ENCODE data around the gene UTP15. TPM values are rescaled to one million over a fixed set of nuclear protein-coding genes. Genes with fewer than 3 reads are reported as not detected.

The UTP15 gene
- total RNA-seq: 30.0 TPM

GRCh38 chr5:73565139-73565968 lies at the start of gene UTP15, which contains the start of gene ANKRA2:
Gene UTP15 (plus strand): TSS chr5:73565743. CDS start chr5:73567345, 1,602 bp downstream.
Gene ANKRA2 (minus strand): TSS chr5:73565639. CDS start chr5:73562881, 2,758 bp downstream.

DNA sequence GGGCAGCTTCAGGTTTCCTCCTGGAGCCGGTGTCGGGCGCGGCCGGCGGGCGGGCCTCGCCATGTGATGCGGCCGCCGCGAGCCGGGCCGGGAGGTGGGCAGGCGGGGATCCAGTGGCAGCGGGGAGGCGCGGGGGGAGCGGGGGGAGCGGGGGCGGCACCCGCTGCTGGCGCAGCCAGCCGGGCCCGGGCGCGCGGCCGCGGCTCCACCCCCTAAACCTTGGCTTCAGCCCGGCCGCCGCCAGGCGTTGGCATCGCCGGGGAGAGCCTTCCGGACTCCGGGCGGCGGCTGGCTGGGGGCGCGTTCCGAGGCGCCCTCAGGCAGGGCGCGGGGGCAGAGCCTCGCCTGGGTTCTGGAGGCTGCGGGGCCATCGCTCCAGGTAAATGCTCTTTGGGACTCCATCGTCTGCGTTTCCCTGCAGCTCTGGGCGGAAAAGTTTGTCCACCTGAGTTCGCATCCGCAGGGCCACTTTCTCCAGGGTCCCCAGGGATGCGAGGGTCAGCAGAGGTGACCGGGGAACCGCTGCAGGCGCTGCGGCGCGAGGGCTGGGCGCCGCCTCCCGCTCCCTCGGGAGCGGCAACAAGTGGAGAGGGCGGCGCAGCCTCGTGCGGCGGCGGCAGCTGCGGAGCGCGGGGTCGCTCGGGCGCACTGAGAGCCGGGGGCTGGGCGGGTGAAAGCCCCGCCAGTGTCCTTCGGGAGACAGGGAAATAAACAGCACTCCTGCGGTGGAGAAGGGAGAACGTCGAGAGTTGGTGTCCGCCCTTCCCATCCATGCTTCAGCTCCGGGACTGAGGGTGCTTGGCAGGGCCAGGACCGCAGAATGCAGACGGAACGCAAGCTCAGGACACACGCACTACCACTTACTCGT lies 60.6 kb downstream of the UTP15 start, which contains the start of gene ARHGEF28:
Gene ARHGEF28, plus strand, starts transcription at position 253 of the 868 bp plus-strand sequence. CDS start 58,656 bp downstream, outside the sequence.

Other genes with a start within 250 kb of the UTP15 start
- 2.1 TPM for gene FOXD1, start 117.0 kb upstream of the UTP15 start, total RNA-seq
- 252 TPM for gene BTF3, start 67.3 kb upstream of the UTP15 start, total RNA-seq
- gene ANKRA2, start 104 bp upstream of the UTP15 start, total RNA-seq: 45.7 TPM
- 15.0 TPM for gene ARHGEF28, start 60.5 kb downstream of the UTP15 start, total RNA-seq

All from diencephalon (tissue), 1 donor.